ENCODE measurements around the gene PALLD.

- TF ChIP-seq CTCF (IDR thresholded peaks at IDR 0.05) (no peak), POLR2A (IDR thresholded peaks at IDR 0.05) (no peak), EP300 (IDR thresholded peaks at IDR 0.05) (no peak)
These were observed 349.0 kb downstream of the PALLD start for GRCh38 chr4:168845897-168846296.
